ENCODE measurements around the gene BIN1. TPM values are rescaled to one million over a fixed set of nuclear protein-coding genes. Genes with fewer than 3 reads are reported as not detected.

BIN1 gene
- total RNA-seq, 4 donors from 2014 or later: 33.3 to 39.7 (median 38.4) TPM

DNA sequence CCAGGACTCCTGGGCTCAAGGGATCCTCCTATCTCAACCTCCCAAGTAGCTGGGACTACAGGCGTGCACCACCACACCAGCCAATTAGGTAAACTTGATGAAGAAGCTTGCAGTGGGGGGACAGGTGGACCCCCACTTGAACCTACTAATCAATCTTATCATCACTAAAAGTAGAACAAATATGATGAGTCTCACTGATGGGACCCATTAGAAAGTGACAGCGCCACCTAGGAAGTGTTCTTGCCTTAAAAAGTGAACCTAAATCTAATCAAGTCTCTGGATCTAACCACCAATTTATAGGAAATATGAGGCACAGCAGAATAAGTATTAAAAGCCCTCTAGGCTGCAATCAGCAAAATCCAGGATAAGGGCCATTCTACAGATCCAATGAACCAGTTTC lies 79.2 kb downstream of the BIN1 start:
- Histone ChIP-seq H3K4me3 (no peak overlapping the region), H3K27ac (no peak overlapping the region), H3K4me1 (peaks cover 0 to 15% (median 10%) of the 10 kb centered on the region in 4 donors), H3K36me3 (no peaks in the 10 kb centered on the region), H3K27me3 (peaks cover 32% of the 10 kb centered on the region), H3K9me3 (no peaks in the 10 kb centered on the region)
- in situ Hi-C loops (cut with MboI; ENCODE audit: low pct_ligation_motif_present in 1 of 4, low pct_unique_long_range_greater_than_20kb in 1 of 4, low sequenced_read_pairs in 3 of 4): no loop called here
- DNase-seq: no peak
- TF ChIP-seq POLR2A (IDR thresholded peaks at IDR 0.05) (no peak), EP300 (IDR thresholded peaks at IDR 0.05; ENCODE audit: low read depth) (no peak), POLR2AphosphoS5 (IDR thresholded peaks at IDR 0.05) (no peak)
- TF ChIP-seq, protein P1, sequence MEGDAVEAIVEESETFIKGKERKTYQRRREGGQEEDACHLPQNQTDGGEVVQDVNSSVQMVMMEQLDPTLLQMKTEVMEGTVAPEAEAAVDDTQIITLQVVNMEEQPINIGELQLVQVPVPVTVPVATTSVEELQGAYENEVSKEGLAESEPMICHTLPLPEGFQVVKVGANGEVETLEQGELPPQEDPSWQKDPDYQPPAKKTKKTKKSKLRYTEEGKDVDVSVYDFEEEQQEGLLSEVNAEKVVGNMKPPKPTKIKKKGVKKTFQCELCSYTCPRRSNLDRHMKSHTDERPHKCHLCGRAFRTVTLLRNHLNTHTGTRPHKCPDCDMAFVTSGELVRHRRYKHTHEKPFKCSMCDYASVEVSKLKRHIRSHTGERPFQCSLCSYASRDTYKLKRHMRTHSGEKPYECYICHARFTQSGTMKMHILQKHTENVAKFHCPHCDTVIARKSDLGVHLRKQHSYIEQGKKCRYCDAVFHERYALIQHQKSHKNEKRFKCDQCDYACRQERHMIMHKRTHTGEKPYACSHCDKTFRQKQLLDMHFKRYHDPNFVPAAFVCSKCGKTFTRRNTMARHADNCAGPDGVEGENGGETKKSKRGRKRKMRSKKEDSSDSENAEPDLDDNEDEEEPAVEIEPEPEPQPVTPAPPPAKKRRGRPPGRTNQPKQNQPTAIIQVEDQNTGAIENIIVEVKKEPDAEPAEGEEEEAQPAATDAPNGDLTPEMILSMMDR (IDR thresholded peaks at IDR 0.05): no peak
- WGBS, 2 donors (ENCODE audit: low coverage in 1 of 2): 82 to 100% methylated on average over 1 to 2 of the region's 2 CpGs
- intact Hi-C loops (cut with DNase I; ENCODE audit: low total_unique reads): no loop called here

GRCh38 chr2:127025359-127026166 lies 81.4 kb downstream of the BIN1 start:
- H3K27ac ChIP-seq: peak overlapping the region in 1 of 4 donors; percentile 10

DNA sequence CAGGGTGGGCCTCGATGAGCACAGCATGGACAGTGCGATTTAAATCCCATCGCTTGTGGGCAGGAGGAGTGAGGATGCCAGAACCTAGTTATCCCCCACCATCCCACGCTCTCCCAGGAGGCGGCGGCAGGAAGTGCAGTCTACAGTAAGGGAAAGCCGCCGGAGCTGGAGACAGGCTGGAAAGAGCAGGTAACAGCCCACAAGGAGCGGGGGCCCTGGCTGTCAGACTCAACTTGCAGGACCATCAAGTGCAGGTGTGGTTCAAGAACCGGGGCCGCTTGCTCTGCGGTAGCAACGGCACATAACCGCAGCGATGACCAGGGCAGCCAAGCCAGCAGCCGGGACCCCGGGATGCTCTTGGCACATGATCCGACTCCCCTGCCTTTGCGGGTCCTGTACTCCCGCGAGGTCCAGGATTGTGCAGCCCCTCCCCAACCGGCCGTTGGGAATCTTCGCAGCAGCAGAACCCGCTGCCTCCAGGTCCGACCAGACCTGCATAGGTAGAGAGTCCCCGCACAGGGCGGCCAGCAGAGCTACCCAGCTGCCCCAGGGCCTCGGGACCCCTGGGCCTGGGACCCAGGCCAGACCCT lies 82.1 kb downstream of the BIN1 start:
- H3K4me3 ChIP-seq: peak overlapping the region in 3 of 4 donors; percentile 24 to 44 (median 37)
- H3K9me3 ChIP-seq: no peaks in the 10 kb centered on the region
- H3K27ac ChIP-seq: peak overlapping the region in 1 of 4 donors; percentile 10
- intact Hi-C loops (cut with DNase I; ENCODE audit: low total_unique reads) (no loop called here), in situ Hi-C loops (cut with MboI; ENCODE audit: low pct_ligation_motif_present in 1 of 4, low pct_unique_long_range_greater_than_20kb in 1 of 4, low sequenced_read_pairs in 3 of 4) (no loop called here)
- H3K4me1 ChIP-seq: peaks cover 0 to 15% (median 10%) of the 10 kb centered on the region in 4 donors
- H3K27me3 ChIP-seq: peaks cover 32% of the 10 kb centered on the region
- 21% methylated on average over 24 of the region's 29 CpGs; no CpG with 5 or more reads in 1 of the 2 donors for WGBS, 2 donors (ENCODE audit: low coverage in 1 of 2)
- H3K36me3 ChIP-seq: no peaks in the 10 kb centered on the region
- DNase-seq: peak; percentile 33
- TF ChIP-seq POLR2A (IDR thresholded peaks at IDR 0.05) (no peak), EP300 (IDR thresholded peaks at IDR 0.05; ENCODE audit: low read depth) (no peak), POLR2AphosphoS5 (IDR thresholded peaks at IDR 0.05) (no peak)
- TF ChIP-seq, protein P1 (IDR thresholded peaks at IDR 0.05): peak; percentile 18 to 40 (median 29)

More at GRCh38 chr2:127025359-127026166, 81.4 kb downstream of the BIN1 start:
- Histone ChIP-seq H3K4me3 (peak overlapping the region; percentile 17 to 44 (median 30)), H3K36me3 (no peaks in the 10 kb centered on the region), H3K27me3 (peaks cover 32% of the 10 kb centered on the region), H3K9me3 (no peaks in the 10 kb centered on the region), H3K4me1 (peaks cover 0 to 15% (median 10%) of the 10 kb centered on the region in 4 donors)
- intact Hi-C loops (cut with DNase I; ENCODE audit: low total_unique reads) (no loop called here), in situ Hi-C loops (cut with MboI; ENCODE audit: low pct_ligation_motif_present in 1 of 4, low pct_unique_long_range_greater_than_20kb in 1 of 4, low sequenced_read_pairs in 3 of 4) (no loop called here)
- WGBS, 2 donors (ENCODE audit: low coverage in 1 of 2): 0 to 1% methylated on average over 1 to 33 of the region's 39 CpGs
- DNase-seq: peak; percentile 78
- TF ChIP-seq POLR2A (IDR thresholded peaks at IDR 0.05): no peak
- TF ChIP-seq POLR2AphosphoS5 (IDR thresholded peaks at IDR 0.05): no peak
- no peak for TF ChIP-seq EP300 (IDR thresholded peaks at IDR 0.05; ENCODE audit: low read depth)
- TF ChIP-seq, protein P1 (IDR thresholded peaks at IDR 0.05): peak in 1 of 5 experiments; percentile 19

GRCh38 chr2:127023504-127023903 lies 83.5 kb downstream of the BIN1 start:
- TF ChIP-seq POLR2AphosphoS5 (IDR thresholded peaks at IDR 0.05) (no peak), EP300 (IDR thresholded peaks at IDR 0.05; ENCODE audit: low read depth) (no peak), POLR2A (IDR thresholded peaks at IDR 0.05) (no peak)
- TF ChIP-seq, protein P1 (IDR thresholded peaks at IDR 0.05): no peak

More at GRCh38 chr2:127023504-127023903, 83.5 kb downstream of the BIN1 start:
- Histone ChIP-seq H3K36me3 (no peaks in the 10 kb centered on the region), H3K27me3 (peaks cover 32% of the 10 kb centered on the region), H3K27ac (no peak overlapping the region), H3K4me1 (peaks cover 0 to 15% (median 10%) of the 10 kb centered on the region in 4 donors), H3K9me3 (no peaks in the 10 kb centered on the region), H3K4me3 (no peak overlapping the region)
- intact Hi-C loops (cut with DNase I; ENCODE audit: low total_unique reads) (no loop called here), in situ Hi-C loops (cut with MboI; ENCODE audit: low pct_ligation_motif_present in 1 of 4, low pct_unique_long_range_greater_than_20kb in 1 of 4, low sequenced_read_pairs in 3 of 4) (no loop called here)
- no peak for DNase-seq
- WGBS, 2 donors (ENCODE audit: low coverage in 1 of 2): 93% methylated on average over 1 of the region's 1 CpG; no CpG with 5 or more reads in 1 of the 2 donors

All from transverse colon (tissue), 4 donors.